IPS-15b (cell line): ENCODE data around the gene LDLRAD2.

ENCODE experiments used
- H3K27me3 ChIP-seq: one replicate; pipeline ENCODE4 v1.6.1; 2013; ENCODE audit warnings: low read length; ENCODE audit not compliant: control insufficient read depth, insufficient read depth
- H3K36me3 ChIP-seq: one replicate; pipeline ENCODE4 v1.6.1; 2013; ENCODE audit warnings: low read length; ENCODE audit not compliant: control insufficient read depth, insufficient read depth
- H3K4me1 ChIP-seq: one replicate; pipeline ENCODE4 v1.6.1; 2013; ENCODE audit warnings: mild to moderate bottlenecking, low read length; ENCODE audit not compliant: control insufficient read depth, insufficient read depth
- H3K4me3 ChIP-seq: one replicate; pipeline ENCODE4 v1.5.1; 2013; ENCODE audit warnings: low read depth, low read length
- H3K9ac ChIP-seq: one replicate; pipeline ENCODE4 v1.6.1; 2013; ENCODE audit warnings: low read depth, mild to moderate bottlenecking, low read length
- H3K9me3 ChIP-seq: one replicate; pipeline ENCODE4 v1.6.1; 2013; ENCODE audit warnings: mild to moderate bottlenecking, low read length; ENCODE audit not compliant: control insufficient read depth, insufficient read depth

The LDLRAD2 gene

GRCh38 chr1:21871943-21872342 lies 59.9 kb downstream of the LDLRAD2 start:
- Histone ChIP-seq H3K4me3 (no peak overlapping the region), H3K9ac (no peak overlapping the region), H3K9me3 (no peaks in the 10 kb centered on the region), H3K27me3 (no peaks in the 10 kb centered on the region), H3K36me3 (peaks cover 48% of the 10 kb centered on the region), H3K4me1 (peaks cover 2% of the 10 kb centered on the region)

- Histone ChIP-seq H3K27me3 (no peaks in the 10 kb centered on the region), H3K4me3 (no peak overlapping the region), H3K9ac (no peak overlapping the region), H3K9me3 (no peaks in the 10 kb centered on the region), H3K4me1 (peaks cover 2% of the 10 kb centered on the region), H3K36me3 (peaks cover 48% of the 10 kb centered on the region)
Observed at GRCh38 chr1:21872445-21873079, 60.5 kb downstream of the LDLRAD2 start.

- H3K9ac ChIP-seq = no peak overlapping the region
- H3K27me3 ChIP-seq = no peaks in the 10 kb centered on the region
- H3K4me3 ChIP-seq = no peak overlapping the region
- peaks cover 52% of the 10 kb centered on the region for H3K36me3 ChIP-seq
- H3K4me1 ChIP-seq = peaks cover 2% of the 10 kb centered on the region
- no peaks in the 10 kb centered on the region for H3K9me3 ChIP-seq
Observed at GRCh38 chr1:21873174-21873573, 61.1 kb downstream of the LDLRAD2 start.

- Histone ChIP-seq H3K36me3 (peaks cover 54% of the 10 kb centered on the region), H3K4me3 (no peak overlapping the region), H3K4me1 (peaks cover 2% of the 10 kb centered on the region), H3K27me3 (no peaks in the 10 kb centered on the region), H3K9ac (no peak overlapping the region), H3K9me3 (no peaks in the 10 kb centered on the region)
Observed at GRCh38 chr1:21873761-21874160, 61.7 kb downstream of the LDLRAD2 start.

GRCh38 chr1:21874328-21874727 lies 62.3 kb downstream of the LDLRAD2 start:
- no peak overlapping the region for H3K9ac ChIP-seq
- H3K4me1 ChIP-seq = no peaks in the 10 kb centered on the region
- H3K9me3 ChIP-seq = no peaks in the 10 kb centered on the region
- no peaks in the 10 kb centered on the region for H3K27me3 ChIP-seq
- H3K4me3 ChIP-seq = no peak overlapping the region
- peaks cover 54% of the 10 kb centered on the region for H3K36me3 ChIP-seq
